ENCODE data around the gene MAP3K10. TPM values are rescaled to one million over a fixed set of nuclear protein-coding genes. Genes with fewer than 3 reads are reported as not detected.
"Not testable (repeated sequence)": the region's sequence is repeated elsewhere in the genome, so short reads cannot be mapped to it uniquely, and the experiment has no call there.

MAP3K10 gene
- total and polyA plus RNA-seq, 2 donors from 2014 or later: 15.0 to 17.3 TPM

DNA sequence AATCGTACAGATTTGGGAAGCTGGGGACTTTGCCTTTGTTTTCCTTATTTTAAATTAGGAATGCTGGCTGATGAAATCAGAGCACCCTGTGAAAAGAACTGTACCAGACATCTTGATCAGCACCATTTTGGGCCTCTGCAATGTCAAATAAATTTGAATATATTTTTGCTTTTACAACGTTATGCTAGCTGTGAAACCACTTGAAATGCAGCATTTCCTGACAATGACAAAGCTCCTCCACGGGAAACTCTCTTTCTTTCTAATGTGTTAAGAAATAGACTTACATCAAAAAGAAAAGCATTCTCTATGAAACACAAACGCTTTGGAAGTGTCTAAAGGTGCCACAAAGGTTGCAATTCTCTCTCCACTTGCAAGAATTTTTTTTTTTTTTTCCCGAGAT lies 47.1 kb upstream of the MAP3K10 start:
- FAIRE-seq: no peak
- no peak overlapping the region for H3K4me3 ChIP-seq (ENCODE audit: low read length in 3 of 3)
- TF ChIP-seq, protein P1, sequence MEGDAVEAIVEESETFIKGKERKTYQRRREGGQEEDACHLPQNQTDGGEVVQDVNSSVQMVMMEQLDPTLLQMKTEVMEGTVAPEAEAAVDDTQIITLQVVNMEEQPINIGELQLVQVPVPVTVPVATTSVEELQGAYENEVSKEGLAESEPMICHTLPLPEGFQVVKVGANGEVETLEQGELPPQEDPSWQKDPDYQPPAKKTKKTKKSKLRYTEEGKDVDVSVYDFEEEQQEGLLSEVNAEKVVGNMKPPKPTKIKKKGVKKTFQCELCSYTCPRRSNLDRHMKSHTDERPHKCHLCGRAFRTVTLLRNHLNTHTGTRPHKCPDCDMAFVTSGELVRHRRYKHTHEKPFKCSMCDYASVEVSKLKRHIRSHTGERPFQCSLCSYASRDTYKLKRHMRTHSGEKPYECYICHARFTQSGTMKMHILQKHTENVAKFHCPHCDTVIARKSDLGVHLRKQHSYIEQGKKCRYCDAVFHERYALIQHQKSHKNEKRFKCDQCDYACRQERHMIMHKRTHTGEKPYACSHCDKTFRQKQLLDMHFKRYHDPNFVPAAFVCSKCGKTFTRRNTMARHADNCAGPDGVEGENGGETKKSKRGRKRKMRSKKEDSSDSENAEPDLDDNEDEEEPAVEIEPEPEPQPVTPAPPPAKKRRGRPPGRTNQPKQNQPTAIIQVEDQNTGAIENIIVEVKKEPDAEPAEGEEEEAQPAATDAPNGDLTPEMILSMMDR (IDR thresholded peaks at IDR 0.05; ENCODE audit: borderline replicate concordance, extremely low read depth, insufficient read depth): no peak
- intact Hi-C loops (cut with DNase I): loop anchor here (5.0 kb wide), 1 partner anchor 78 kb away; no protein-coding TSS in a partner anchor
- no peaks in the 10 kb centered on the region for H3K4me1 ChIP-seq (ENCODE audit: control insufficient read depth in 2 of 3, insufficient read depth in 2 of 3, low read depth in 1 of 3, low read length in 3 of 3)
- DNase-seq: no peak
- H3K9me3 ChIP-seq (ENCODE audit: control insufficient read depth in 2 of 3, insufficient read depth in 1 of 3, low read length in 3 of 3): no peaks in the 10 kb centered on the region
- H3K9ac ChIP-seq (ENCODE audit: low read length in 3 of 3): no peak overlapping the region
- H3K27me3 ChIP-seq (ENCODE audit: control insufficient read depth, insufficient read depth, low read length): no peaks in the 10 kb centered on the region
- H3K27ac ChIP-seq (ENCODE audit: low read depth in 2 of 2, low read length in 2 of 2): no peak overlapping the region
- no peaks in the 10 kb centered on the region for H3K36me3 ChIP-seq (ENCODE audit: control insufficient read depth in 2 of 3, insufficient read depth in 3 of 3, low read length in 3 of 3)

GRCh38 chr19:40144947-40145748 lies 46.1 kb upstream of the MAP3K10 start:
- H3K36me3 ChIP-seq (ENCODE audit: control insufficient read depth in 2 of 3, insufficient read depth in 3 of 3, low read length in 3 of 3): no peaks in the 10 kb centered on the region
- H3K9me3 ChIP-seq (ENCODE audit: control insufficient read depth in 2 of 3, insufficient read depth in 1 of 3, low read length in 3 of 3): no peaks in the 10 kb centered on the region
- TF ChIP-seq, protein P1 (IDR thresholded peaks at IDR 0.05; ENCODE audit: borderline replicate concordance, extremely low read depth, insufficient read depth): no peak
- FAIRE-seq: no peak
- H3K9ac ChIP-seq (ENCODE audit: low read length in 3 of 3): no peak overlapping the region
- H3K4me1 ChIP-seq (ENCODE audit: control insufficient read depth in 2 of 3, insufficient read depth in 2 of 3, low read depth in 1 of 3, low read length in 3 of 3): no peaks in the 10 kb centered on the region
- no peak overlapping the region for H3K4me3 ChIP-seq (ENCODE audit: low read length in 3 of 3)
- intact Hi-C loops (cut with DNase I): loop anchor here (5.0 kb wide), 1 partner anchor 77 kb away; no protein-coding TSS in a partner anchor
- DNase-seq: no peak
- no peak overlapping the region for H3K27ac ChIP-seq (ENCODE audit: low read depth in 2 of 2, low read length in 2 of 2)
- no peaks in the 10 kb centered on the region for H3K27me3 ChIP-seq (ENCODE audit: control insufficient read depth, insufficient read depth, low read length)

- intact Hi-C loops (cut with DNase I); H3K9me3 ChIP-seq (ENCODE audit: control insufficient read depth in 2 of 3, insufficient read depth in 1 of 3, low read length in 3 of 3); DNase-seq; H3K27ac ChIP-seq (ENCODE audit: low read depth in 2 of 2, low read length in 2 of 2); H3K27me3 ChIP-seq (ENCODE audit: control insufficient read depth, insufficient read depth, low read length); H3K9ac ChIP-seq (ENCODE audit: low read length in 3 of 3); H3K4me1 ChIP-seq (ENCODE audit: control insufficient read depth in 2 of 3, insufficient read depth in 2 of 3, low read depth in 1 of 3, low read length in 3 of 3); H3K4me3 ChIP-seq (ENCODE audit: low read length in 3 of 3); H3K36me3 ChIP-seq (ENCODE audit: control insufficient read depth in 2 of 3, insufficient read depth in 3 of 3, low read length in 3 of 3); FAIRE-seq: not testable (repeated sequence)
Measured at GRCh38 chr19:40145749-40146029, 45.5 kb upstream of the MAP3K10 start.

GRCh38 chr19:40147338-40147692 lies 43.9 kb upstream of the MAP3K10 start:
- no peaks in the 10 kb centered on the region for H3K9me3 ChIP-seq (ENCODE audit: control insufficient read depth in 2 of 3, insufficient read depth in 1 of 3, low read length in 3 of 3)
- H3K4me3 ChIP-seq (ENCODE audit: low read length in 3 of 3): no peak overlapping the region
- DNase-seq (no peak), FAIRE-seq (no peak)
- H3K27ac ChIP-seq (ENCODE audit: low read depth in 2 of 2, low read length in 2 of 2): no peak overlapping the region
- intact Hi-C loops (cut with DNase I): no loop called here
- TF ChIP-seq, protein P1 (IDR thresholded peaks at IDR 0.05; ENCODE audit: borderline replicate concordance, extremely low read depth, insufficient read depth): no peak
- no peaks in the 10 kb centered on the region for H3K27me3 ChIP-seq (ENCODE audit: control insufficient read depth, insufficient read depth, low read length)
- no peak overlapping the region for H3K9ac ChIP-seq (ENCODE audit: low read length in 3 of 3)
- H3K36me3 ChIP-seq (ENCODE audit: control insufficient read depth in 2 of 3, insufficient read depth in 3 of 3, low read length in 3 of 3): no peaks in the 10 kb centered on the region
- H3K4me1 ChIP-seq (ENCODE audit: control insufficient read depth in 2 of 3, insufficient read depth in 2 of 3, low read depth in 1 of 3, low read length in 3 of 3): no peaks in the 10 kb centered on the region
